ENCODE data around the gene ZNF581. TPM values are rescaled to one million over a fixed set of nuclear protein-coding genes. Genes with fewer than 3 reads are reported as not detected.

ZNF581 gene
- total RNA-seq, 1 experiment from 2014 or later = 37.1 TPM

DNA sequence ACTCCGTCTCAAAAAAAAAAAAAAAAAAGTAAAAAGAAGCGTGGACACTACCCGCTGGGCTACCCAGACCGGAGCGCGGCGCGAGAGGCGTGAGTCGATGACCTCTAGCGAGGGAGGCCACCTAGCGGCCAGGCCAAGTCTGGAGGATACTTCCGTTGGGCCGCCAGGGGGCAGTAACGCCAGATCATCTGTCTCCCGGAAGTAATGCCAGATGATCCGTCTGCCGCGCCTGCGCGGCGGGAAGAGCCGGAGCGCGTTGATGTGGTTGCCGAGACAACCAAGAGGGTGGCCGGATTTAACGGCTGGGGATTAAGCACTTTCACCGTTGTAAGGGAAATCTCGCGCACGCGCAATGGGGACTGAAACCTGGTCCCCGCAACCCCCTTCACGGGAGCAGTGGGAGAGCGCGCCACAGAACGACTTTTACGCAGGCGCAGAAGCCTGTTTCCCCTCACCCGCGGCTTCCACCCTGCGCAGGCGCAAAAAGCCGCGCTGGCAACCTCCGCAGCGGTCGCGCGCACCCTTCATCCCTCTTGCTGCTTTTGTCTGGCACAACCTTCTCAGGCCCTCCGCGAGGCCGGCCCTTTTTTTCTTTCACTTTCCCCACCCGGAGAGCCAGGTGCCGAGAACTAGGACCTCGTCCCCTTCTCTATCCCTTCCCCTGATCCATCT is 10.3 kb downstream of the ZNF581 start:
- Histone ChIP-seq H3K27me3 (replicated peaks; ENCODE audit: insufficient read depth, low read depth, low read length, poor library complexity) (no peaks in the 10 kb centered on the region), H3K4me1 (ENCODE audit: insufficient read depth, low read length, poor library complexity, severe bottlenecking) (peaks cover 27% of the 10 kb centered on the region), H3K4me3 (ENCODE audit: low read depth, low read length, poor library complexity, severe bottlenecking) (peak overlapping the region; percentile 83), H3K36me3 (ENCODE audit: insufficient read depth, low read length, poor library complexity, severe bottlenecking) (peaks cover 18% of the 10 kb centered on the region), H3K9me3 (ENCODE audit: low read depth, low read length, poor library complexity, severe bottlenecking) (no peaks in the 10 kb centered on the region), H3K27ac (ENCODE audit: low read depth, low read length, poor library complexity, severe bottlenecking) (peak overlapping the region; percentile 99)
- TF ChIP-seq, protein P1, sequence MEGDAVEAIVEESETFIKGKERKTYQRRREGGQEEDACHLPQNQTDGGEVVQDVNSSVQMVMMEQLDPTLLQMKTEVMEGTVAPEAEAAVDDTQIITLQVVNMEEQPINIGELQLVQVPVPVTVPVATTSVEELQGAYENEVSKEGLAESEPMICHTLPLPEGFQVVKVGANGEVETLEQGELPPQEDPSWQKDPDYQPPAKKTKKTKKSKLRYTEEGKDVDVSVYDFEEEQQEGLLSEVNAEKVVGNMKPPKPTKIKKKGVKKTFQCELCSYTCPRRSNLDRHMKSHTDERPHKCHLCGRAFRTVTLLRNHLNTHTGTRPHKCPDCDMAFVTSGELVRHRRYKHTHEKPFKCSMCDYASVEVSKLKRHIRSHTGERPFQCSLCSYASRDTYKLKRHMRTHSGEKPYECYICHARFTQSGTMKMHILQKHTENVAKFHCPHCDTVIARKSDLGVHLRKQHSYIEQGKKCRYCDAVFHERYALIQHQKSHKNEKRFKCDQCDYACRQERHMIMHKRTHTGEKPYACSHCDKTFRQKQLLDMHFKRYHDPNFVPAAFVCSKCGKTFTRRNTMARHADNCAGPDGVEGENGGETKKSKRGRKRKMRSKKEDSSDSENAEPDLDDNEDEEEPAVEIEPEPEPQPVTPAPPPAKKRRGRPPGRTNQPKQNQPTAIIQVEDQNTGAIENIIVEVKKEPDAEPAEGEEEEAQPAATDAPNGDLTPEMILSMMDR (conservative IDR thresholded peaks at IDR 0.05; ENCODE audit: low read depth, low read length) = peak; percentile 99
- no peak for TF ChIP-seq EZH2 (IDR thresholded peaks at IDR 0.05; ENCODE audit: borderline replicate concordance, low read depth, low read length, poor library complexity, severe bottlenecking)
- ChIA-PET CTCF (interaction anchor here (0.6 to 1.5 kb wide), 11 partner anchors 11 to 503 kb away, joined by 3 to 21 read pairs (median 3); partner anchors contain the start of genes ISOC2, ZNF581 and ZNF784), POLR2A (ENCODE audit: low non-redundant PET) (interaction anchor here (0.6 to 0.7 kb wide), 2 partner anchors 14 to 318 kb away, joined by 3 read pairs; no protein-coding TSS in a partner anchor)
- no TSS peak for BruUV-seq (replicated peaks)
- intact Hi-C loops (cut with micrococcal nuclease; ENCODE audit: unreplicated experiment) = no loop called here
- DNase-seq (ENCODE audit: low spot score) = peak; percentile 99

DNA sequence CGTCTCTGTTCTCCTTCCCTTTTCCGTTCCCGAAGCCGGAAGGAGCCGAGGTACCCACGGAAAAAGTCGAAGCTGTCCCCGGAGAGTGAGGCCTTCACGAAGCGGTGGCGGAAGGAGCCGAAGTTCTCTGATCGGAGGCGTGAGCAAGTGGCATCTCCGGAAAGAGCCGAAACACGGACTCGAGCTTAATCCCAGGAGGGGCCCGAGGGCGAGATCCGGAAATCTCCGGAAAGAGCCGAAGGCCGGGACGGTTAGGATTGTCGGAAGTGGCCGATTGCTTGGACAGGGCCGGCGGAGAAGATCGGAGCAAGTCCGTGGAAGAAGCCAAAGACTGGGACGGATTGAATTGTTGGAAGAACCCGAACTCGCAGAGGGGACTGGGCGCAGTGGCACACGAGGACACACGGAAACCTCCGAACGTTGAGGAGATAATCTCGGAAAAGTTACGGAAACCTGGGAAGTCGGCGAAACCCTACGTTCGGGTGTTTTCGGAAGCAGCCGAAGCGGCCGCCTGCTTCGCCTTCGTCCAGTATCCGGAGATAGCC is 10.9 kb downstream of the ZNF581 start:
- Histone ChIP-seq H3K27ac (ENCODE audit: low read depth, low read length, poor library complexity, severe bottlenecking) (peak overlapping the region; percentile 99), H3K4me3 (ENCODE audit: low read depth, low read length, poor library complexity, severe bottlenecking) (peak overlapping the region; percentile 83), H3K4me1 (ENCODE audit: insufficient read depth, low read length, poor library complexity, severe bottlenecking) (peaks cover 21% of the 10 kb centered on the region), H3K36me3 (ENCODE audit: insufficient read depth, low read length, poor library complexity, severe bottlenecking) (peaks cover 21% of the 10 kb centered on the region), H3K27me3 (replicated peaks; ENCODE audit: insufficient read depth, low read depth, low read length, poor library complexity) (no peaks in the 10 kb centered on the region), H3K9me3 (ENCODE audit: low read depth, low read length, poor library complexity, severe bottlenecking) (no peaks in the 10 kb centered on the region)
- intact Hi-C loops (cut with micrococcal nuclease; ENCODE audit: unreplicated experiment) = no loop called here
- CTCF ChIA-PET = interaction anchor here (0.5 to 1.5 kb wide), 7 partner anchors 12 to 193 kb away, joined by 3 to 17 read pairs (median 3); partner anchors contain the start of genes ISOC2, ZNF581 and ZNF784
- peak; percentile 100 for DNase-seq (ENCODE audit: low spot score)
- TF ChIP-seq, protein P1 (conservative IDR thresholded peaks at IDR 0.05; ENCODE audit: low read depth, low read length) = no peak
- TF ChIP-seq EZH2 (IDR thresholded peaks at IDR 0.05; ENCODE audit: borderline replicate concordance, low read depth, low read length, poor library complexity, severe bottlenecking) = no peak
- no TSS peak for BruUV-seq (replicated peaks)
- POLR2A ChIA-PET (ENCODE audit: low non-redundant PET) = interaction anchor here (0.6 to 0.7 kb wide), 3 partner anchors 14 to 319 kb away, joined by 3 read pairs; no protein-coding TSS in a partner anchor

DNA sequence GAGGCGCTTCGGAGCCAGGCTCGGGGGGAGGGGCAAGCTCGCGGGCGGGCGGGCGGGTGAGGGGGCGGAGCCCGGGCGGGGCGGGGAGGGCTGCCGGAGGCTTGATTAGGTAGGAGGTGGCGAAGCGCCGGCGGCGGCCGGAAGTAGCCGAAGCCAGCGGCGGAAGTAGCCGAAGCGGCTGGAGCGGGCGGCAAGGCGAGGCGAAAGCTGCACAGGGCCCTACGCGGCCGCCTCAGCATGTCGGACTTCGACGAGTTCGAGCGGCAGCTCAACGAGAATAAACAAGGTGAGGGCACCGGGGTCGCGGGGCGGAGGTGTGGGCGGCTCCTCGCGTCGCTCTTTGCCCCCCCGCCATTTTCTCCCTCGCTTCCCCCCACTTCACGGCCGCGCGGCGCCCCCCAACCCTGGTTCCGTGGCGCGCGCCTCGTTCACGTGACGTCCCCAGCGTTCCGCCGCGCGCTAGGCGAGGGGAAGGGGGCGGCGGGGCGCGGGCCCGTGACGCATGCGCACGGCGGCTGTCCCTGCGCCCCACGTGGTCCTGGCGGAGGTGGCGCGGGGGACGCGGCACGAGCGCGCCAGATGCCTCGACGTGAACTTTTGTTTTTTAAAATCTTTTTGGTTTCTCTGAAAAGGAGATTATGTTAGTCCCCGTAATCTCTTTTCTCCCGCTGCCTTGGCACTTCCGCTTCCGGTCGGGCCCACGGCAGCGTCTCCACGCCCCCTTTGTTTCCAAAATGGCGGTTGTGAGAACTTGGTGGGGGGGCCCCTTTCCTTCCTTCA is 11.6 kb downstream of the ZNF581 start, which contains the start of gene U2AF2:
TSS of gene U2AF2 (plus strand) at position 168 of the 780 bp plus-strand sequence. CDS start at position 238, 70 bp downstream.
- peak within 1 kb of the TSS; percentile 99 for H3K27ac ChIP-seq (ENCODE audit: low read depth, low read length, poor library complexity, severe bottlenecking)
- no peaks in the 10 kb centered on the region for H3K27me3 ChIP-seq (replicated peaks; ENCODE audit: insufficient read depth, low read depth, low read length, poor library complexity)
- POLR2A ChIA-PET (ENCODE audit: low non-redundant PET) = interaction anchor here (0.6 kb wide), 1 partner anchor 178 kb away, joined by 3 read pairs; no protein-coding TSS in a partner anchor
- peaks cover 27% of the 10 kb centered on the region for H3K36me3 ChIP-seq (ENCODE audit: insufficient read depth, low read length, poor library complexity, severe bottlenecking)
- H3K9me3 ChIP-seq (ENCODE audit: low read depth, low read length, poor library complexity, severe bottlenecking) = no peaks in the 10 kb centered on the region
- H3K4me3 ChIP-seq (ENCODE audit: low read depth, low read length, poor library complexity, severe bottlenecking) = peak within 1 kb of the TSS; percentile 83
- CTCF ChIA-PET = interaction anchor here (0.5 to 1.5 kb wide), 7 partner anchors 12 to 193 kb away, joined by 3 to 17 read pairs (median 3); partner anchors contain the start of genes ISOC2, ZNF581 and ZNF784
- DNase-seq (ENCODE audit: low spot score) = peak; percentile 93
- intact Hi-C loops (cut with micrococcal nuclease; ENCODE audit: unreplicated experiment) = no loop called here
- TF ChIP-seq EZH2 (IDR thresholded peaks at IDR 0.05; ENCODE audit: borderline replicate concordance, low read depth, low read length, poor library complexity, severe bottlenecking) = no peak
- TF ChIP-seq, protein P1 (conservative IDR thresholded peaks at IDR 0.05; ENCODE audit: low read depth, low read length) = no peak
- peaks cover 18% of the 10 kb centered on the region for H3K4me1 ChIP-seq (ENCODE audit: insufficient read depth, low read length, poor library complexity, severe bottlenecking)
- no TSS peak for BruUV-seq (replicated peaks)
